Skeletal muscle tissue (tissue), 4 donors: ENCODE data around the gene FAM111A. TPM values are rescaled to one million over a fixed set of nuclear protein-coding genes. Genes with fewer than 3 reads are reported as not detected.
A peak's percentile ranks its signal among the peaks of the same experiment; 100 is the strongest.

Source experiments
- H3K27ac ChIP-seq: one replicate; pipeline ENCODE4 v1.7.0; 2013; ENCODE audit warnings: mild to moderate bottlenecking, low read depth, low read length, inconsistent platforms
- H3K27me3 ChIP-seq, 3 donors: one replicate each; pipeline ENCODE4 v1.7.0; 2013; ENCODE audit warnings: low read length in 3 of 3; ENCODE audit not compliant: control insufficient read depth in 3 of 3, insufficient read depth in 3 of 3
- H3K36me3 ChIP-seq, 3 donors: one replicate each; pipeline ENCODE4 v1.7.0; 2013; ENCODE audit warnings: low read length in 3 of 3; ENCODE audit not compliant: control insufficient read depth in 3 of 3, insufficient read depth in 3 of 3
- H3K4me1 ChIP-seq, 3 donors: one replicate each; pipeline ENCODE4 v1.7.0; 2013; ENCODE audit warnings: low read length in 3 of 3, mild to moderate bottlenecking in 3 of 3; ENCODE audit not compliant: control insufficient read depth in 3 of 3, insufficient read depth in 3 of 3
- H3K4me3 ChIP-seq, 3 donors: one replicate each; pipeline ENCODE4 v1.7.0; 2013; ENCODE audit warnings: low read length in 3 of 3
- H3K9ac ChIP-seq, 3 donors: one replicate each; pipeline ENCODE4 v1.7.0; 2013; ENCODE audit warnings: low read length in 3 of 3, mild to moderate bottlenecking in 3 of 3, moderate library complexity in 2 of 3, low read depth in 1 of 3
- H3K9me3 ChIP-seq, 3 donors: one replicate each; pipeline ENCODE4 v1.7.0; 2013; ENCODE audit warnings: low read length in 3 of 3; ENCODE audit not compliant: control insufficient read depth in 3 of 3
- total RNA-seq: library from RNA; depleted of rRNA; stranded (reverse); fragments of >200 nt; gene quantifications from one replicate; pipeline ENCODE4 v1.2.3, GENCODE V29; 2014
- donor health status: Osteomylitis.

The FAM111A gene
- total RNA-seq, 1 donor from 2014 or later = 17.2 TPM

DNA sequence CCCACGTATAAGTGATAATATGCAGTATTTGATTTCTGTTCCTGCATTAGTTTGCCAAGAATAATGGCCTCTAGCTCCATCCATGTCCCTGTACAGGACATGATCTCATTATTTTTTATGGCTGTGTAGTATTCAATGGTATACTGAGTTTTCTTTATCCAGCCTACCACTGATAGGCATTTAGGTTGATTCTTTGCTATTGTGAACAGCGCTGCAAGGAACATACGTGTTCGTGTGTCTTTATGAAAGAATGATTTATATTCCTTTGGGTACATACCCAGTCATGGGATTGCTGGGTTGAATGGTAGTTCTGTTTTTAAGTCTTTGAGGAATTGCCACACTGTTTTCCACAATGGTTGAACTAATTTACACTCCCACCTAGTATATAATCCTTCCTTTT is 1.5 kb upstream of the FAM111A start:
- Histone ChIP-seq H3K4me3 (no peak overlapping the region), H3K36me3 (no peaks in the 10 kb centered on the region), H3K27ac (no peak overlapping the region), H3K4me1 (peaks cover 9 to 34% (median 24%) of the 10 kb centered on the region in 3 donors), H3K27me3 (no peaks in the 10 kb centered on the region), H3K9me3 (no peaks in the 10 kb centered on the region), H3K9ac (no peak overlapping the region)

DNA sequence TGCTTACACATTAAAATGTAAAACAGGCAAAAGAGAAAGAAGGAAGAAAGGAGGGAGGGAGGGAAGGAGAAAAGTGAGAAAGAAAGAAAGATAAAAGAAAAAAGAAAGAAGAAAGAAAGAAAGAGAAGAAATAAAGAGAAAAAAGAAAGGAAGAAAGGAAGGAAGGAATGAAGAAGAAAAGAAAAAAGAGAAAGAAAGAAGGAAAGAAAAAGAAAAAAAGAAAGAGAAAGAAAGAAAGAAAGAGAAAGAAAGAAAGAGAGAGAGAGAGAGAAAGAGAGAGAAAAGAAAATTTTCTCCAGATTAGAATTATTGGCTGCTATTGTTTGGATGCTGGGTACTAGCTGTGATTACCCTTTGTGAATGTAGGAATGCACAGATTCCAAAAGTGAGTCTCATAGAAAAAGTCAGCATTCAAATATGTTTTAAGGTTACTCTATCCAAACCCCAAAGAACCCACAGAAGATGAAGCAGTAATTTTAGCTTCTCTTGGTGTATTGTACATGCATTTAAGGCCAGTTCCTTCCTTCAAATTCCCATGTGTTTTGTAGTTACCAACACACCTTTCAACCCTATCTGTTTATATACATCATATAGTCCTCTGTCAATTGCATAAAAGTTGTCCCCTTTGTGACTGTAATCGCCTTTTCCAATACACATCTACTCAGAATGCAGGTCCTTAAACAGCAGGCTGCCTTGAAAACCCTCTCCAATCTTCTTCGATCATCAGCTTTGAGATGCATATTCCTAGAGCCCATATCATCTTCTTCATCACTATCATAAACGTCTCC is 789 bp upstream of the FAM111A start:
- Histone ChIP-seq H3K4me1 (peaks cover 9 to 34% (median 24%) of the 10 kb centered on the region in 3 donors), H3K36me3 (no peaks in the 10 kb centered on the region), H3K27ac (peak overlapping the region; percentile 87), H3K4me3 (peak overlapping the region; percentile 76 to 94 (median 89)), H3K27me3 (no peaks in the 10 kb centered on the region), H3K9me3 (no peaks in the 10 kb centered on the region), H3K9ac (peak overlapping the region; percentile 83 to 90 (median 90))

GRCh38 chr11:59144096-59144495 is 1.4 kb downstream of the FAM111A start:
- Histone ChIP-seq H3K36me3 (no peaks in the 10 kb centered on the region), H3K27me3 (no peaks in the 10 kb centered on the region), H3K4me3 (peak overlapping the region; percentile 70 to 76 (median 73)), H3K9ac (peak overlapping the region; percentile 54 to 57 (median 55)), H3K27ac (peak overlapping the region; percentile 54), H3K4me1 (peaks cover 9 to 34% (median 24%) of the 10 kb centered on the region in 3 donors), H3K9me3 (no peaks in the 10 kb centered on the region)

DNA sequence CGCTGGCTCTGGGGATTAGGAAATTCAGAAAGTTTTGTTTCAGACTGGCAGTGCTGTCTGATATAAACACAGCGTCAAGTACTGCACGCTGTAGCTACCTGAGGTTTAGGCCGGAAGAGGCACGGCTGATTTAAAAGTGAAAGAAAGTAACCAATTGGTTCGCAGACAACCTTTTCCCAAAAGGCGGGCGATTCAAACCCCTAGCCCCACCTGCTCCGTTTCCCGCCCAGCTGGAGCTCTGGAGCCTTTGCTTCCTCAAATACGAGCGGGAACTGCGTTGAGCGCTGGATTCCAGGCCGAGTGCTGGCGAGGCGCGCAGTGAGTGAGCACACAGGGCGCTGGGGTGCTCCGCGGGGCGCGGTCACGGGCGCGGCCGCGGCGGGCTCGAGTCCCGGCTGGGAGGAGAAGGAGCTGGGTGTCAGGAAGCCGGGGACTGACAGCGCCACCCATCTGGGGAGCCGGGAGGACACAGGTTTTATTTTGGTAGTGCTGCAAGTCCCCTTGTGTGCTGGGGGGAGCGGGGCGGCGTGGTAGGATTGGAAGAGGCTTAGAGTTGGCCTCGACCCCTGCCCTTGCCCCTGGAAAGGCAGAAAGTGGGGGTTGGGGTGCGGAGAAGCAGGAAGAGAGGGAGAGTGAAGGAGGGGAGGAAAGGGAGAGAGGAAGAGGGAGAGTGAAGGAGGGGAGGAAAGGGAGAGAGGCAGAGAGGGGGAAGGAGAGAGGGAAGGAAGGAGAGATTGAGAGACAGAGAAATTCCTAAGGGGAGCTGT is 2.1 kb downstream of the FAM111A start:
- H3K9ac ChIP-seq = peak overlapping the region; percentile 54 to 57 (median 55)
- H3K4me1 ChIP-seq = peaks cover 9 to 34% (median 24%) of the 10 kb centered on the region in 3 donors
- H3K27me3 ChIP-seq = no peaks in the 10 kb centered on the region
- peak overlapping the region; percentile 54 for H3K27ac ChIP-seq
- H3K36me3 ChIP-seq = no peaks in the 10 kb centered on the region
- peak overlapping the region; percentile 70 to 76 (median 73) for H3K4me3 ChIP-seq
- H3K9me3 ChIP-seq = no peaks in the 10 kb centered on the region

- Histone ChIP-seq H3K36me3 (no peaks in the 10 kb centered on the region), H3K9ac (no peak overlapping the region), H3K4me1 (peaks cover 9 to 34% (median 24%) of the 10 kb centered on the region in 3 donors), H3K9me3 (no peaks in the 10 kb centered on the region), H3K27ac (no peak overlapping the region), H3K4me3 (no peak overlapping the region), H3K27me3 (no peaks in the 10 kb centered on the region)
Measured at GRCh38 chr11:59145534-59145933, 2.9 kb downstream of the FAM111A start.

GRCh38 chr11:59151761-59152160 is 9.1 kb downstream of the FAM111A start:
- Histone ChIP-seq H3K4me3 (no peak overlapping the region), H3K9ac (no peak overlapping the region), H3K27me3 (no peaks in the 10 kb centered on the region), H3K9me3 (no peaks in the 10 kb centered on the region), H3K36me3 (peaks cover 0 to 4% (median 0%) of the 10 kb centered on the region in 3 donors), H3K4me1 (no peaks in the 10 kb centered on the region), H3K27ac (no peak overlapping the region)

GRCh38 chr11:59152312-59152951 is 9.8 kb downstream of the FAM111A start:
- Histone ChIP-seq H3K36me3 (peaks cover 0 to 4% (median 0%) of the 10 kb centered on the region in 3 donors), H3K9ac (no peak overlapping the region), H3K4me3 (no peak overlapping the region), H3K27ac (no peak overlapping the region), H3K27me3 (no peaks in the 10 kb centered on the region), H3K4me1 (no peaks in the 10 kb centered on the region), H3K9me3 (no peaks in the 10 kb centered on the region)

- Histone ChIP-seq H3K4me1 (no peaks in the 10 kb centered on the region), H3K27ac (no peak overlapping the region), H3K9me3 (no peaks in the 10 kb centered on the region), H3K36me3 (peaks cover 0 to 4% (median 0%) of the 10 kb centered on the region in 3 donors), H3K9ac (no peak overlapping the region), H3K4me3 (no peak overlapping the region), H3K27me3 (no peaks in the 10 kb centered on the region)
Measured at GRCh38 chr11:59154610-59155009, 12.0 kb downstream of the FAM111A start.

GRCh38 chr11:59157433-59157832 is 14.8 kb downstream of the FAM111A start:
- Histone ChIP-seq H3K27me3 (no peaks in the 10 kb centered on the region), H3K27ac (no peak overlapping the region), H3K9ac (no peak overlapping the region), H3K4me1 (no peaks in the 10 kb centered on the region), H3K9me3 (no peaks in the 10 kb centered on the region), H3K36me3 (no peaks in the 10 kb centered on the region), H3K4me3 (no peak overlapping the region)
